Hippocampal formation (tissue), 2 donors: ENCODE results near the gene MIOS.

Experiments used
- DNase-seq, 2 donors: peaks; one replicate each; lab custom pipeline; 2025; lab: John Stamatoyannopoulos, UW

MIOS gene

GRCh38 chr7:7566651-7567611, at the start of gene MIOS:
MIOS (plus strand) TSS chr7:7566884; CDS start chr7:7572476, 5,592 bp downstream.
- peak; percentile 61 to 81 for DNase-seq

- DNase-seq: no peak
These were observed 48.9 kb upstream of the MIOS start for GRCh38 chr7:7517754-7518153.

GRCh38 chr7:7519056-7519455, 47.6 kb upstream of the MIOS start:
- DNase-seq: no peak

GRCh38 chr7:7519528-7519927, 47.2 kb upstream of the MIOS start:
- DNase-seq: no peak

DNA sequence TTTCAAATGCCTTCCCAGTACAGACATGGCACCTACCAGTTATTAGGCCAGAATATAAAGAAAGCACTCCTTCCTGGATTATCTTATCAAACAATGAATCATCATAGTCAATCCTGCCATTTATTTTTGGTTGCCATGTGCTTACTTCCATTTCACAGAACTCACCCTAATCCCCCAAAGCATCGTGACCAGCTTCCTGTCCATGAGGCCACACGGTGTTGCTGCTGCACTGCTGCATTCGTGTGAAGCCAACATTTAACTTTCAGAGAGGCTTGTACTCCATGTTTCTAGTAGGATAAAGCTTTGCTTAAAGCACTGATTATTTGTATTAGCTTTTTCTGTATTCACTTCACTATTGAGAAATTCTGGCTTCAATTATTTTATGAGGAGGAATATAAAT, 45.4 kb upstream of the MIOS start:
- DNase-seq: no peak

DNA sequence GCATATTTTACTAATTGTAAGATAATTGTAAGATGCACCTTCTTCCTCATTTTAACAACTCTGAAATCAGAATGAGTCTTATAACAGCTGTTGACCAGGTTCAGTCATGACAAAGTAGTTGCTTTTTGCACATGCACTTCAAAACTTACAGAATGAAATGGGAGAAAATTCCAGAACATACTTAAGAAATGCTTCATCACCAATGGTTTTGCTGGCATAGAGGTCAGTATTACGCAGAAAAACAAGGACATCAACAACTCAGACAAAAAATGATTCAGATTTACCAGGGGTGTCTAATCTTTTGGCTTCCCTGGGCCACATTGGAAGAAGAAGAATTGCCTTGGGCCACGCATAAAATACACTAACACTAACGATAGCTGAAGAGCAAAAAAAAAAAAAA, 44.3 kb upstream of the MIOS start:
- DNase-seq: no peak

DNA sequence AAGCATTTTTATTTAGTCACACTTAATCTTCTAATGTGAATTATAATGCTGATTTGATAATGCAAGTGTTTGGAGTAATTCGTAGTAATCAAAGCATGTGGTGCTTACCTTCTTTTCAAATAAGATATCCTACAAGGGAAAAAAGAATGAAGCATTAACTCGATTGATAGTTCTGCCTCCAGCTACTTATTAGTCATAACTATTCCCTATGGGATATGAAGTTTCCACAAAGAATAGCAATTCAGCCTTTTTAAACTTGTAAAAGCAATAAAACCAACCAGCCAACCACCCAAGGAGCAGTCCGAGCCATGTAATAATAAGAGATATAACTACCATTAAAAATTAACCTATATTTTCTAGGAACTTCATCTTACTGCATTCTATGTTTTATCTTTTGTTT, 42.6 kb upstream of the MIOS start:
- DNase-seq: no peak

DNA sequence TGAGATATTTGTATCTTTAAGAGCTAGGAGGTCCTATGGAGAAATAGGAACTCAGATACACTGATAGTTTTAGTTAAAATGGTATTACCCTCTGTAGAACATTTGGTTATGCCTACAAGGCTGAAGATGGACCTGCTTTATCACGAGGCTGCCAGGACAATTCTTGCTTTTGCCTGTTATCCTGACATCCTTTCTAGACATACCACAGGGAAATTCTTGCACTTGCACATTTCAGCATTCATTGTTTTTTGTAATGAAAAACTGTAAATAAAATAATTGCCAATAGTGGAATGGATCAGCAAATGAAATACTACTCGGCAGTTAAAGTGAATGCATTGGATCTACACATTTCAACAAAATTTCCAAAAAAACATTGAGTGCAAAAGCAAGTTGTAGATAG, 40.7 kb upstream of the MIOS start:
- no peak for DNase-seq

GRCh38 chr7:7527047-7527446, 39.6 kb upstream of the MIOS start:
- DNase-seq: no peak

DNA sequence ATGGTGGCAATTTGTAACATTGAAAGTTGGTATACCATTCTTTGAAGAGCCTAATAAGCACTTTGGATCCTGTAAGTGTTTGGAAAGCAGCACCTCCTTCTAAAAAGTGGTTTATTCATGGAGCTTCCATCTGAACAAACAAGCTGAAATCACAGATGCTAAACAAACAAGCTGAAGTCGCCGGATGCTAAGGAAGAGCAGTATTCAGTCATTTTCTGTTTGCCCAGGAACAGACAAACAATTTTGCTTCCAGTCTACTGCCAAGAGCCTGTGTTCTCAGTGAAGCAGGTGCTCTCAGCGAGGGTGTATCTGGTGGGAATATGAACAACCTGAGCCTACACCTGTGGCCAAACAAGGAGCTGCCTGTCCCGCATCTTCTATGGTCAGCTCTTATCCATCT, 37.4 kb upstream of the MIOS start:
- no peak for DNase-seq

GRCh38 chr7:7533831-7534430, 32.8 kb upstream of the MIOS start:
- no peak for DNase-seq

GRCh38 chr7:7535691-7536090, 31.0 kb upstream of the MIOS start, which contains the start of gene COL28A1:
COL28A1 (minus strand) TSS chr7:7535873; CDS start chr7:7532875, 2,998 bp downstream.
- DNase-seq: no peak

DNA sequence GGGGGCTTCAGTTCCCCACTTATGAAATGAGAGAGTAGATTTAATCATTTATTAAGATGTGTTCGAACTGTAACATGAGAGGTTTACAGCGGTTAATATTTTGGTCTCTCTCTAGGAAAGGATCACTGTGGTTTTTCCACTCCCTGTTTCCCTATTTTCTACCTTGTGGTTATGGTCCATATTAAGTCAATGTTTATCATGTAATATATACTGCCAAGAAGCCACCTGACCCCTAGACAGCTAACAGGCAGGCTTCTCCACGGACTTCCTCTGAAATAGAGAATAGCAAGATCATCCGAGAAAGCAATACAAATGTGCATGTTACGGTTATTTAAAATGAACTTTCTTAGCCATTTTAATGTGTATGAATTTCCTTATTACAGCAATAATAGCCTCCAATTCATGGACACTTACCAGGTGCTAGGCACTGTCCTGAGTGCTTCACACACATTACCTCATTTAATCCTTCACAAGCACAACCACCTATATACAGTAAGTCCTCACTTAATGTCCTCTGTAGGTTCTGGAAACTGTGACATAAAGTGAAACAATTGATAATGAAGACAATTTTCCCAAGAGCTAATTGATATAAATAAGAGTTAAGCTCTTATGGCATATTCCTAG, 30.2 kb upstream of the MIOS start:
- no peak for DNase-seq

GRCh38 chr7:7537711-7538110, 29.0 kb upstream of the MIOS start:
- no peak for DNase-seq

DNA sequence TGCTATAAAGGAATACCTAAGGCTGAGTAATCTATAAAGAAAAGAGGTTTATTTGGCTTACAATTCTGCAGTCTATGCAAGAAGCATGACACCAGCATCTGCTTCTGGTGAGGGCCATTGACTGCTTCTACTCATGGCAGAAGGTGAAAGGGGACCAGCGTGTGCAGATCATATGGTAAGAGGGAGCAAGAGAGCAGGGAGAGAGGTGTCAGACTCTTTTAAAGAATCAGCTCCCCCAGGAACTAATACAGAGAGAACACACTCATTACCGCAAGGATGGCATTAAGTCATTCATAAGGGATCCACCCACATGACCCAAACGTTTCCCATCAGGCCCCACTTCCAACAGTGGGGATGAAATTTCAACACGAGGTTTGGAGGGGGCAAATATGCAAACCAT, 27.5 kb upstream of the MIOS start:
- no peak for DNase-seq

GRCh38 chr7:7539711-7540110, 27.0 kb upstream of the MIOS start:
- DNase-seq: no peak

- DNase-seq: no peak
These were observed 24.3 kb upstream of the MIOS start for GRCh38 chr7:7542251-7542835.

DNA sequence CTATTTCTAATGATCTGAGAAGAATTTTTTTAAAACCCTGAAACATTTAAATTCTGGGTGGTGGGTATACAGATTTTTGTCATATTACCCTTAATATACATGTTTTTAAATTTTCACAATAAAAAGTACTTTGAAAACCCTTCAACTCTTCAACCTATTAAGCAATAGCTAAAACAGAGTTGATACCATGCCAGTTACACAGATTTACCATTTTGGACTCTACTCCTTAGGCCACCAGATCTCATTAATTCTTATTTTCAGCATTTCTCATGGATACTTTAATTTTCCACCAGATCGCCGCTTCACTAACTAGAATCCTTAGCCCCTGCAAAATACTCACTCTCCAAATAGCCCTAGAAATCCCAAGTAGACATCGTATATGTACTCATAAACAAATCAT, 18.3 kb upstream of the MIOS start:
- DNase-seq: no peak

GRCh38 chr7:7550663-7551062, 16.0 kb upstream of the MIOS start:
- no peak for DNase-seq

- no peak for DNase-seq
These were observed 14.5 kb upstream of the MIOS start for GRCh38 chr7:7552199-7552598.

DNA sequence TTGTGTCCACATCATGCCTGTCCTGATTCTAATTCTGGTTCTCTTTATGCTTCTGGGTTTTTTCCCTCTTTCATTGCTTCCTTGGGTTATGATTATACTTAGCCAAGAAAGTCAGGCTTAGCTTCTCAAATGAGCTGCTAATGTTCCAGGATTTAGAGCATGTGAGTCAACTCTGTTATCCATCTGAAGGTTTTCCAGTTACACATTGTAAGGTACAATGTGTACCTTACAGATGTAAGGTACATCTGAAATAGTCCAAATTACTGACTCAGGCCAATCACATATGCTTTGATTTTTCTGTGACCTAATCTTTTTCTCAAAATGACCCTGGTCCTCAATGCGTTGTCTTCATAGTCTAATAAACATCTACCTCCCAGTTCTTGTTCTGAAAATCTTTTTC, 13.3 kb upstream of the MIOS start:
- DNase-seq: no peak

- no peak for DNase-seq
These were observed 12.7 kb upstream of the MIOS start for GRCh38 chr7:7554021-7554432.
